ENCODE measurements around the gene GP5. TPM values are rescaled to one million over a fixed set of nuclear protein-coding genes. Genes with fewer than 3 reads are reported as not detected.

GP5 gene
- total RNA-seq, 1 donor from 2014 or later = 0.15 TPM

DNA sequence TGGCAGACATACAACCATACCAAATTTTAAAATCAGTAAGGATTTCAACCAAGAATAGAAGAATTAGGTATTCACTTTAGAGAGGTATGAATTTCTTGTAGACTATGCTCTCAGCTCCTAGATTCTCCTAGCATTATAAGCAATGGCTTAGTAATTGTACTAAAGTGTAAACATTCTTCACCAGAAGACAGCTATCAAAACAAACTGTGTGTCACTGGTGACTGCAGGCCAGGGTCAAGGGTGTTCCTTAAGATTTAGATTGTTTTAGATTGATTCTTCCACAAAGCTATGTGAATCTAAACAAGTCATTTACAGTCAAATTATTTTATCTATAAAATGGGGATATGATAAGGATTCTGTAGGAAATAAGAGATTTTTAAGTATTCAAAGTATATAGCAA, 23.1 kb upstream of the GP5 start:
- Mint-ChIP-seq H3K27ac (ENCODE audit: unreplicated experiment) (no peak overlapping the region), H3K4me3 (ENCODE audit: unreplicated experiment) (no peak overlapping the region), H3K27me3 (ENCODE audit: unreplicated experiment) (no peaks in the 10 kb centered on the region), H3K9me3 (ENCODE audit: unreplicated experiment) (no peaks in the 10 kb centered on the region), H3K4me1 (ENCODE audit: low read depth, unreplicated experiment) (no peaks in the 10 kb centered on the region), H3K36me3 (ENCODE audit: unreplicated experiment) (no peaks in the 10 kb centered on the region)
- TF ChIP-seq, protein P1, sequence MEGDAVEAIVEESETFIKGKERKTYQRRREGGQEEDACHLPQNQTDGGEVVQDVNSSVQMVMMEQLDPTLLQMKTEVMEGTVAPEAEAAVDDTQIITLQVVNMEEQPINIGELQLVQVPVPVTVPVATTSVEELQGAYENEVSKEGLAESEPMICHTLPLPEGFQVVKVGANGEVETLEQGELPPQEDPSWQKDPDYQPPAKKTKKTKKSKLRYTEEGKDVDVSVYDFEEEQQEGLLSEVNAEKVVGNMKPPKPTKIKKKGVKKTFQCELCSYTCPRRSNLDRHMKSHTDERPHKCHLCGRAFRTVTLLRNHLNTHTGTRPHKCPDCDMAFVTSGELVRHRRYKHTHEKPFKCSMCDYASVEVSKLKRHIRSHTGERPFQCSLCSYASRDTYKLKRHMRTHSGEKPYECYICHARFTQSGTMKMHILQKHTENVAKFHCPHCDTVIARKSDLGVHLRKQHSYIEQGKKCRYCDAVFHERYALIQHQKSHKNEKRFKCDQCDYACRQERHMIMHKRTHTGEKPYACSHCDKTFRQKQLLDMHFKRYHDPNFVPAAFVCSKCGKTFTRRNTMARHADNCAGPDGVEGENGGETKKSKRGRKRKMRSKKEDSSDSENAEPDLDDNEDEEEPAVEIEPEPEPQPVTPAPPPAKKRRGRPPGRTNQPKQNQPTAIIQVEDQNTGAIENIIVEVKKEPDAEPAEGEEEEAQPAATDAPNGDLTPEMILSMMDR (IDR thresholded peaks at IDR 0.05; ENCODE audit: partially characterized antibody, unreplicated experiment) = no peak
- no peak for DNase-seq

DNA sequence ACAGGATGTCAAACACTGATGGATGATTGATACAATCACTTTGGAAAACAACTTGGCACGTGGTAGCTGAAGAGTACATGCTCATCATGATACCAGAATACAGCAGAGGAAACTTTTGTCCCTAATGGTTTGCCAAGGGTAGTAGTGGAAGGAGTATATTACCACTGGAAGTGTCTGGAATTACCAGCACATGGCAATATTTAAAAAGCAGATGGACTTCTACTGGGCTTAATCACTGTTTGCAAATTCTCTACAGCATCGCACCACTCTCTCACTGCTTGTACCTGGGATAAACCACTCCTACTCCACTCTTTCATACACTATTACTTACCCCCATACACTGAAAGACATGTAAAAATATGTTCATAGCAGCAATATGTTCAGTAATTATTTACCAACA, 19.6 kb upstream of the GP5 start:
- TF ChIP-seq, protein P1 (IDR thresholded peaks at IDR 0.05; ENCODE audit: partially characterized antibody, unreplicated experiment) = no peak
- Mint-ChIP-seq H3K36me3 (ENCODE audit: unreplicated experiment) (no peaks in the 10 kb centered on the region), H3K27me3 (ENCODE audit: unreplicated experiment) (peaks cover 2% of the 10 kb centered on the region), H3K4me3 (ENCODE audit: unreplicated experiment) (no peak overlapping the region), H3K27ac (ENCODE audit: unreplicated experiment) (no peak overlapping the region), H3K4me1 (ENCODE audit: low read depth, unreplicated experiment) (no peaks in the 10 kb centered on the region), H3K9me3 (ENCODE audit: unreplicated experiment) (no peaks in the 10 kb centered on the region)
- no peak for DNase-seq

DNA sequence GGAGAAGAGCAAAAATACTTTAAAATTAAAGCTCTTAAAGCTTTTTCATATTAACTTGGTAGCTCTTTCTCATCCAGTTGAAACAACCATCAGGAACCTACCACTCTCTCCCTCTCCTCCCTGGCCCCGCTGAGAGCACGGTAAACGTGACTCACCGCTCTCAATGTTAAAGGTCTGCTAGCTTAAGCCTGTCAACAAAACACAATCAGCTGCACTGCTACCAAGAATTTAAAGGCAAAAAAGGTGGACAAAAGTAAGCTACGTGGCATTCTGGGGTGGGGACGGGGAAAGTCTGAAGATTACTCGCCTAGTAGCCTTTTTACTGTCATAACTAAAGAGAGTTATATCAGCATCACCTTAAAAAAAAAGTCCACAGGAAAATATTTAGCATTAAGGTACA, 8.4 kb upstream of the GP5 start:
- Mint-ChIP-seq H3K27me3 (ENCODE audit: unreplicated experiment) (no peaks in the 10 kb centered on the region), H3K4me1 (ENCODE audit: low read depth, unreplicated experiment) (no peaks in the 10 kb centered on the region), H3K9me3 (ENCODE audit: unreplicated experiment) (no peaks in the 10 kb centered on the region), H3K36me3 (ENCODE audit: unreplicated experiment) (no peaks in the 10 kb centered on the region), H3K4me3 (ENCODE audit: unreplicated experiment) (no peak overlapping the region), H3K27ac (ENCODE audit: unreplicated experiment) (no peak overlapping the region)
- TF ChIP-seq, protein P1 (IDR thresholded peaks at IDR 0.05; ENCODE audit: partially characterized antibody, unreplicated experiment) = no peak
- DNase-seq = no peak

DNA sequence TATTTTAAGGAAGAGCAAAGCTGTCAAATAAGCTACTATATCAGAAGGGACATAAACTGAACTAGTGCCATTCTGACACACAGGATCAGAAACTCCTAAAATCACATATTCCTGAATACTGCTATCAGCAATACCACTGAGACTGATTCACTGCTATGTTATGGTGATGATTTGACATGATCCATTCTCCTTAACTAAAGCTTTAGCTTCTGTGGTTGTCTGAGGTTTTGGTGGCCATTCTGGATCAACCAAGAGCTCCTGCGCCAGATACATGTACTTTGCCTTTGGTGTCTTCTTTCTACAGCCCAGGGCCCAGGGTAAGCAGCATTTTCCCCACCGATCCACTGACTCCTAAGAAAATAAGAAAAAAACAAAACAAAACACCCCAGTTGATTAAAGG, 6.7 kb upstream of the GP5 start:
- no peaks in the 10 kb centered on the region for H3K9me3 Mint-ChIP-seq (ENCODE audit: unreplicated experiment)
- H3K27me3 Mint-ChIP-seq (ENCODE audit: unreplicated experiment) = no peaks in the 10 kb centered on the region
- no peaks in the 10 kb centered on the region for H3K4me1 Mint-ChIP-seq (ENCODE audit: low read depth, unreplicated experiment)
- no peak for DNase-seq
- no peak overlapping the region for H3K27ac Mint-ChIP-seq (ENCODE audit: unreplicated experiment)
- no peak overlapping the region for H3K4me3 Mint-ChIP-seq (ENCODE audit: unreplicated experiment)
- no peaks in the 10 kb centered on the region for H3K36me3 Mint-ChIP-seq (ENCODE audit: unreplicated experiment)
- TF ChIP-seq, protein P1 (IDR thresholded peaks at IDR 0.05; ENCODE audit: partially characterized antibody, unreplicated experiment) = no peak

DNA sequence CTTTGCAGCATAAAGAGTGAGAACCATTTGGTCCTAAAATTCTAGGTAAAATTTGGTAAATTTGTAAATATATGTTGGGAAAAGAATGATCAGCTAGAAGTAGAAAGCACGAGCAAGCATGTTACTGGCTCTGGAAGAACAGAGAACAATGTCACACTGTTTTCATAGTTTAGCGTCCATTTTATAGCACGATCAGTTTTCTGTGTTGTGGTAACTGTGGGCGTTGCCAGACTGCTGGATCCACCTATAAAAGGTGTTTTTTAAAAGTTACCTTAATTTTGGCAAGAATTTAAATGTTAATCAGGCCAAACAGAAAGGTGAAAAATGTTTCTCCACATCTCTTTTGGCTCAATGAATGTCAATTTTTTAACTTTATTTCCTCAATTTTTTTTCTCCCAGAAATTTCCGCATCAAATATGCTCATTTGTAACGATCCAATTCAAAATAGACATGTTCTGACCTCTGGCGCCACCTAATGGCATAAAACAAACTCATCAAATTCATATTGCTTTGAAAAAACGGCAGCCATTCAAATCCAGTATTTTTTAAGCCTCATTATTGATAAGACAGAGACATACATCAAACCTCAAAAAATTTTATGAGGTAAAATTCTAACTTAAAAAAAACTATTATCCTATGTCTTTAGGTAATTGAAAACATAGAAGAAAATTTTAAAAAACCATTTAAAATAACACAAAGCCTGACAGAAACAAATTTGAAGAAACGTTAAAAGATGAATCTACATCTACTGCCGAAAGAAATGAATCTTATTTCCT, 5.5 kb upstream of the GP5 start:
- Mint-ChIP-seq H3K4me3 (ENCODE audit: unreplicated experiment) (no peak overlapping the region), H3K27ac (ENCODE audit: unreplicated experiment) (no peak overlapping the region), H3K36me3 (ENCODE audit: unreplicated experiment) (no peaks in the 10 kb centered on the region), H3K27me3 (ENCODE audit: unreplicated experiment) (peaks cover under 1% of the 10 kb centered on the region), H3K9me3 (ENCODE audit: unreplicated experiment) (no peaks in the 10 kb centered on the region), H3K4me1 (ENCODE audit: low read depth, unreplicated experiment) (peaks cover 2% of the 10 kb centered on the region)
- TF ChIP-seq, protein P1 (IDR thresholded peaks at IDR 0.05; ENCODE audit: partially characterized antibody, unreplicated experiment) = peak; percentile 80
- no peak for DNase-seq

All from glutamatergic neuron (in vitro differentiated cells).